Femur (tissue), 1 donor: Measurements from ENCODE around the gene SUSD2.
A peak's percentile ranks its signal among the peaks of the same experiment; 100 is the strongest.
"Not testable (repeated sequence)": the region's sequence is repeated elsewhere in the genome, so short reads cannot be mapped to it uniquely, and the experiment has no call there.

Experiments used
- DNase-seq: peaks from one replicate; pipeline ENCODE4 v3.0.0-alpha.2; 2017

SUSD2 gene

GRCh38 chr22:24177045-24177444 is 4.2 kb upstream of the SUSD2 start:
- no peak for DNase-seq

GRCh38 chr22:24177456-24177855 is 3.8 kb upstream of the SUSD2 start:
- DNase-seq, result no peak

GRCh38 chr22:24178021-24178431 is 3.3 kb upstream of the SUSD2 start:
- DNase-seq, result no peak

- DNase-seq, result no peak
Measured at GRCh38 chr22:24178502-24179440, 2.5 kb upstream of the SUSD2 start.

- no peak for DNase-seq
Measured at GRCh38 chr22:24179478-24180210, 1.6 kb upstream of the SUSD2 start.

- no peak for DNase-seq
Measured at GRCh38 chr22:24180316-24181087, 785 bp upstream of the SUSD2 start.

GRCh38 chr22:24181996-24182899 is 961 bp downstream of the SUSD2 start:
- no peak for DNase-seq

- not testable (repeated sequence) for DNase-seq
Measured at GRCh38 chr22:24182900-24183246, 1.6 kb downstream of the SUSD2 start.

GRCh38 chr22:24183321-24184031 is 2.2 kb downstream of the SUSD2 start:
- DNase-seq, result no peak

GRCh38 chr22:24184057-24184798 is 2.9 kb downstream of the SUSD2 start:
- DNase-seq, result no peak

GRCh38 chr22:24185001-24185500 is 3.8 kb downstream of the SUSD2 start:
- peak; percentile 16 for DNase-seq

- DNase-seq, result no peak
Measured at GRCh38 chr22:24185501-24186351, 4.4 kb downstream of the SUSD2 start.

GRCh38 chr22:24186352-24186740 is 5.1 kb downstream of the SUSD2 start:
- no peak for DNase-seq

GRCh38 chr22:24186892-24187670 is 5.8 kb downstream of the SUSD2 start:
- no peak for DNase-seq

GRCh38 chr22:24187731-24188644 is 6.7 kb downstream of the SUSD2 start:
- peak; percentile 18 for DNase-seq

- DNase-seq, result no peak
Measured at GRCh38 chr22:24188705-24189248, 7.5 kb downstream of the SUSD2 start.
